GM12878 (cell line): ENCODE measurements around the gene PEX11B.

Experiments used
- ASH2L ChIP-seq: fragments of 300-600, 200-600 bp; sonication (generic); IDR thresholded peaks from 2 replicates; pipeline ENCODE4 v1.6.1; 2017; ENCODE audit warnings: low read depth, mild to moderate bottlenecking, borderline replicate concordance
- CHD2 ChIP-seq: IDR thresholded peaks from 2 replicates; pipeline ENCODE4 v1.6.1; 2011; ENCODE audit warnings: low read depth, low read length, improper control_type of control experiment, borderline replicate concordance
- CTCF ChIP-seq, 3 experiments: IDR thresholded peaks in 2 of 3; conservative IDR thresholded peaks in 1 of 3; 2 replicates each; pipeline ENCODE4 v1.5.1; 2011; ENCODE audit warnings: low read depth in 3 of 3, low read length in 3 of 3, mild to moderate bottlenecking in 3 of 3, control low read depth in 2 of 3, moderate library complexity in 2 of 3, inconsistent platforms in 1 of 3, mixed read lengths in 1 of 3; ENCODE audit not compliant: control insufficient read depth in 2 of 3, insufficient read depth in 1 of 3; ENCODE audit errors: extremely low read depth in 1 of 3
- EGR1 ChIP-seq, 2 experiments: IDR thresholded peaks; 1 replicate in 1 of 2; 2 replicates in 1 of 2; pipeline ENCODE4 v1.6.1; 2011 to 2012; ENCODE audit warnings: low read depth in 2 of 2, low read length in 2 of 2, borderline replicate concordance in 1 of 2, mild to moderate bottlenecking in 1 of 2, moderate library complexity in 1 of 2
- EZH2 ChIP-seq: IDR thresholded peaks from 2 replicates; pipeline ENCODE4 v1.6.1; 2012; ENCODE audit warnings: low read depth, mild to moderate bottlenecking, control low read depth, inconsistent platforms, low read length, borderline replicate concordance; ENCODE audit not compliant: control insufficient read depth
- FOS ChIP-seq: IDR thresholded peaks from 3 replicates; pipeline ENCODE4 v1.6.1; 2011; ENCODE audit warnings: borderline replicate concordance; ENCODE audit not compliant: insufficient read length; ENCODE audit errors: extremely low read depth
- JUND ChIP-seq: IDR thresholded peaks from 2 replicates; pipeline ENCODE4 v1.6.1; 2012; ENCODE audit warnings: low read depth, mild to moderate bottlenecking, low read length, improper control_type of control experiment, moderate library complexity
- NFXL1 ChIP-seq: fragments of 450-650 bp; IDR thresholded peaks from 2 replicates; pipeline ENCODE4 v1.6.1; 2017; ENCODE audit warnings: antibody characterized with exemption, mild to moderate bottlenecking, borderline replicate concordance
- PBX3 ChIP-seq: IDR thresholded peaks from 2 replicates; pipeline ENCODE4 v1.6.1; 2011; ENCODE audit warnings: mild to moderate bottlenecking, low read depth, low read length, moderate library complexity; ENCODE audit not compliant: insufficient replicate concordance
- POLR2A ChIP-seq: IDR thresholded peaks from 2 replicates; pipeline ENCODE4 v1.6.1; 2011; ENCODE audit warnings: low read depth, mild to moderate bottlenecking, low read length
- USF2 ChIP-seq: IDR thresholded peaks from 2 replicates; pipeline ENCODE4 v1.6.1; 2011; ENCODE audit warnings: low read depth, low read length, improper control_type of control experiment, borderline replicate concordance
- ZBTB33 ChIP-seq: fragments of 450-650 bp; IDR thresholded peaks from 2 replicates; pipeline ENCODE4 v1.6.1; 2017; ENCODE audit warnings: mild to moderate bottlenecking
- ZBTB4 ChIP-seq: fragments of 450-650 bp; formaldehyde crosslinking; IDR thresholded peaks from 2 replicates; pipeline ENCODE4 v1.4.0; 2022; ENCODE audit warnings: mild to moderate bottlenecking, moderate library complexity

- no peak for TF ChIP-seq CTCF (IDR thresholded peaks at IDR 0.05 in 2 of 3, conservative IDR thresholded peaks at IDR 0.05 in 1 of 3; ENCODE audit: control insufficient read depth in 2 of 3, extremely low read depth in 1 of 3, insufficient read depth in 1 of 3, low read depth in 3 of 3, low read length in 3 of 3)
- TF ChIP-seq POLR2A = no peak
- no peak for TF ChIP-seq FOS
- TF ChIP-seq JUND = no peak
- no peak for TF ChIP-seq PBX3
- TF ChIP-seq ZBTB33 = no peak
- no peak for TF ChIP-seq ASH2L
- no peak for TF ChIP-seq EGR1 (IDR thresholded peaks at IDR 0.05; ENCODE audit: borderline replicate concordance in 1 of 2, low read depth in 2 of 2, low read length in 2 of 2)
- TF ChIP-seq USF2 = no peak
- TF ChIP-seq ZBTB4 (CRISPR knock-in tag) = no peak
- TF ChIP-seq EZH2 = no peak
- TF ChIP-seq CHD2 = no peak
- TF ChIP-seq NFXL1 = no peak
Measured at GRCh38 chr1:145885738-145886287, 32.7 kb downstream of the PEX11B start, which contains the start of gene ANKRD35.
